ENCODE data around the gene CEMIP. TPM values are rescaled to one million over a fixed set of nuclear protein-coding genes. Genes with fewer than 3 reads are reported as not detected.

The CEMIP gene
- total and polyA plus RNA-seq, 2 of the 8 experiments (the other 6 are each of a cell fraction or from before 2014, with no cell fraction given), result 0.11 to 0.60 TPM

- WGBS, 2 experiments (ENCODE audit: extremely low coverage in 1 of 2, insufficient coverage in 1 of 2, insufficient read length in 1 of 2, insufficient replicate concordance in 2 of 2, low coverage in 1 of 2, low lambda C conversion rate in 2 of 2, missing lambda C conversion rate in 1 of 2), result 88% methylated on average over 8 of the region's 8 CpGs; no CpG with 5 or more reads in 1 of the 2 experiments
- peaks cover 0 to 11% of the 10 kb centered on the region in 2 experiments; a peak in 1 of 4 replicates for H3K79me2 ChIP-seq (ENCODE audit: control insufficient read depth in 1 of 2, insufficient read depth in 2 of 2, low read length in 2 of 2)
- no peak overlapping the region for H3K14ac ChIP-seq (ENCODE audit: insufficient read length)
- ChIA-PET CTCF (ENCODE audit: partially characterized antibody) (interaction anchor here (0.6 kb wide), 1 partner anchor 223 kb away, joined by 4 read pairs; no protein-coding TSS in a partner anchor), POLR2A (ENCODE audit: partially characterized antibody) (no interaction called here)
- H2AK5ac ChIP-seq (ENCODE audit: low read depth, low read length), result no peak overlapping the region
- no peak for TF ChIP-seq EP300 (IDR thresholded peaks at IDR 0.05; ENCODE audit: borderline replicate concordance in 1 of 2, low read depth in 2 of 2, low read length in 2 of 2)
- no peak for TF ChIP-seq KDM5A (IDR thresholded peaks at IDR 0.05; ENCODE audit: low read length)
- H2BK20ac ChIP-seq (ENCODE audit: low read length), result no peak overlapping the region
- H3K23ac ChIP-seq (ENCODE audit: insufficient read length), result no peak overlapping the region
- no peak overlapping the region for H3K4ac ChIP-seq (replicated peaks; ENCODE audit: insufficient read length, low read depth, low read length)
- no peak for DNase-seq (ENCODE audit: low read depth in 1 of 2, low spot score in 2 of 2)
- no peak overlapping the region for H4K5ac ChIP-seq (ENCODE audit: insufficient read length, low read depth, low read length)
- H3K9ac ChIP-seq (replicated peaks in 1 of 4; ENCODE audit: extremely low read depth in 1 of 4, low read depth in 3 of 4, low read length in 3 of 4), result no peak overlapping the region
- no peak for FAIRE-seq
- H3K27ac ChIP-seq (ENCODE audit: low read depth, low read length), result no peak overlapping the region
- no peak overlapping the region for H3K18ac ChIP-seq (ENCODE audit: extremely low read depth, low read length)
- H4K20me1 ChIP-seq (replicated peaks in 1 of 2; ENCODE audit: control insufficient read depth in 1 of 2, insufficient read depth in 2 of 2, low read length in 2 of 2), result peaks cover 0 to 1% of the 10 kb centered on the region in 2 experiments
- no peaks in the 10 kb centered on the region for H3K23me2 ChIP-seq (ENCODE audit: low read depth, low read length)
- no peak overlapping the region for H2BK15ac ChIP-seq (ENCODE audit: low read length)
- H2BK5ac ChIP-seq (ENCODE audit: low read depth, low read length), result no peak overlapping the region
- no peaks in the 10 kb centered on the region for H3K27me3 ChIP-seq (replicated peaks in 1 of 4; ENCODE audit: control insufficient read depth in 3 of 4, extremely low read depth in 1 of 4, insufficient read depth in 3 of 4, low read length in 3 of 4)
- H3K4me1 ChIP-seq (replicated peaks in 1 of 4; ENCODE audit: control insufficient read depth in 3 of 4, insufficient read depth in 4 of 4, low read length in 3 of 4), result peaks cover 0 to 6% (median 0%) of the 10 kb centered on the region in 4 experiments; a peak in 2 of 7 replicates
- H2BK12ac ChIP-seq (ENCODE audit: low read depth, low read length), result no peak overlapping the region
- no peak overlapping the region for H3K4me3 ChIP-seq (ENCODE audit: extremely low read depth in 1 of 4, insufficient read depth in 2 of 4, low read depth in 3 of 4, low read length in 4 of 4)
- H2BK120ac ChIP-seq (replicated peaks; ENCODE audit: low read depth, low read length), result no peak overlapping the region
- no peak overlapping the region for H3K4me2 ChIP-seq (ENCODE audit: insufficient read depth in 1 of 2, low read depth in 2 of 2, low read length in 2 of 2)
- no peak overlapping the region for H3K56ac ChIP-seq (replicated peaks; ENCODE audit: insufficient read length, low read depth, low read length)
- no peak overlapping the region for H4K91ac ChIP-seq (replicated peaks; ENCODE audit: insufficient read length, low read length)
- H3K36me3 ChIP-seq (ENCODE audit: control insufficient read depth in 2 of 4, insufficient read depth in 4 of 4, low read length in 3 of 4), result no peaks in the 10 kb centered on the region
- H2AFZ ChIP-seq (ENCODE audit: low read length), result no peak overlapping the region
- H4K8ac ChIP-seq (ENCODE audit: extremely low read depth, insufficient read depth, low read length), result 0 out of 2 replicates have a peak overlapping the region, but pooled peaks have one; percentile 21
- H3K9me3 ChIP-seq (ENCODE audit: insufficient read depth in 2 of 2, low read depth in 1 of 2, low read length in 1 of 2), result 0 out of 4 replicates have a peak, but pooled peaks cover 0 to 4% of the 10 kb centered on the region in 2 experiments
- peaks cover 4% of the 10 kb centered on the region for H3K79me1 ChIP-seq (ENCODE audit: low read depth, low read length)
Observed at GRCh38 chr15:80735344-80735743, 43.8 kb upstream of the CEMIP start.
